ENCODE measurements around the gene ATP9B.

The ATP9B gene

GRCh38 chr18:79395761-79396404 is 326.7 kb downstream of the ATP9B start, which contains the start of gene NFATC1:
Gene NFATC1 (plus strand): TSS chr18:79395930. CDS start chr18:79396225, 295 bp downstream.
- Histone ChIP-seq H3K27me3 (ENCODE audit: low read depth, low read length) (no peaks in the 10 kb centered on the region), H3K79me2 (ENCODE audit: low read length) (peaks cover 36% of the 10 kb centered on the region), H3K27ac (ENCODE audit: low read length) (peak within 1 kb of the TSS; percentile 63), H3K4me1 (ENCODE audit: low read length) (peaks cover 39% of the 10 kb centered on the region), H3K4me3 (ENCODE audit: low read length) (peak within 1 kb of the TSS; percentile 79), H3K9ac (ENCODE audit: low read length) (peak within 1 kb of the TSS; percentile 86), H4K20me1 (ENCODE audit: insufficient read depth, low read length) (peaks cover 13% of the 10 kb centered on the region), H3K4me2 (ENCODE audit: low read length) (peak within 1 kb of the TSS; percentile 96), H2AFZ (ENCODE audit: low read depth, low read length) (peak within 1 kb of the TSS; percentile 43; the same call in 1 of the 2 replicates), H3K36me3 (replicated peaks; ENCODE audit: low read depth, low read length) (peaks cover 21% of the 10 kb centered on the region), H3K9me3 (ENCODE audit: insufficient read depth, low read length) (no peaks in the 10 kb centered on the region)
- TF ChIP-seq EZH2phosphoT487 (IDR thresholded peaks at IDR 0.05; ENCODE audit: low read depth) (no peak), CTCF (IDR thresholded peaks at IDR 0.05; ENCODE audit: low read depth, low read length) (no peak)

- Histone ChIP-seq H3K4me1 (ENCODE audit: low read length) (peaks cover 39% of the 10 kb centered on the region), H3K4me3 (ENCODE audit: low read length) (peak overlapping the region; percentile 78), H3K9ac (ENCODE audit: low read length) (peak overlapping the region; percentile 86), H3K79me2 (ENCODE audit: low read length) (peaks cover 43% of the 10 kb centered on the region), H3K4me2 (ENCODE audit: low read length) (peak overlapping the region; percentile 76), H3K27me3 (ENCODE audit: low read depth, low read length) (no peaks in the 10 kb centered on the region), H4K20me1 (ENCODE audit: insufficient read depth, low read length) (peaks cover 20% of the 10 kb centered on the region), H3K36me3 (replicated peaks; ENCODE audit: low read depth, low read length) (peaks cover 24% of the 10 kb centered on the region), H3K9me3 (ENCODE audit: insufficient read depth, low read length) (no peaks in the 10 kb centered on the region), H2AFZ (ENCODE audit: low read depth, low read length) (peak overlapping the region; percentile 4; the same call in 1 of the 2 replicates), H3K27ac (ENCODE audit: low read length) (peak overlapping the region; percentile 32)
- TF ChIP-seq EZH2phosphoT487 (IDR thresholded peaks at IDR 0.05; ENCODE audit: low read depth): no peak
- TF ChIP-seq CTCF (IDR thresholded peaks at IDR 0.05; ENCODE audit: low read depth, low read length): peak; percentile 58
Observed at GRCh38 chr18:79396431-79397246, 327.4 kb downstream of the ATP9B start.

GRCh38 chr18:79397247-79397829 is 328.1 kb downstream of the ATP9B start:
- no peak overlapping the region for H2AFZ ChIP-seq (ENCODE audit: low read depth, low read length)
- H3K79me2 ChIP-seq (ENCODE audit: low read length): peaks cover 50% of the 10 kb centered on the region
- no peaks in the 10 kb centered on the region for H3K27me3 ChIP-seq (ENCODE audit: low read depth, low read length)
- no peak overlapping the region for H3K27ac ChIP-seq (ENCODE audit: low read length)
- peaks cover 30% of the 10 kb centered on the region for H3K36me3 ChIP-seq (replicated peaks; ENCODE audit: low read depth, low read length)
- H4K20me1 ChIP-seq (ENCODE audit: insufficient read depth, low read length): peaks cover 27% of the 10 kb centered on the region
- H3K4me3 ChIP-seq (ENCODE audit: low read length): peak overlapping the region; percentile 78
- H3K9ac ChIP-seq (ENCODE audit: low read length): peak overlapping the region; percentile 86
- peaks cover 38% of the 10 kb centered on the region for H3K4me1 ChIP-seq (ENCODE audit: low read length)
- H3K9me3 ChIP-seq (ENCODE audit: insufficient read depth, low read length): no peaks in the 10 kb centered on the region
- TF ChIP-seq CTCF (IDR thresholded peaks at IDR 0.05; ENCODE audit: low read depth, low read length): no peak
- TF ChIP-seq EZH2phosphoT487 (IDR thresholded peaks at IDR 0.05; ENCODE audit: low read depth): no peak
- peak overlapping the region; percentile 76 for H3K4me2 ChIP-seq (ENCODE audit: low read length)
